H54 (cell line): ENCODE data around the gene STXBP2.
A peak's percentile ranks its signal among the peaks of the same experiment; 100 is the strongest.

Experiments
- DNase-seq: peaks from one replicate; pipeline ENCODE4 v3.0.0; 2011; ENCODE audit warnings: low spot score, mixed read lengths; ENCODE audit not compliant: insufficient read length
- FAIRE-seq: peaks from 3 replicates; lab custom pipeline; 2011; peaks lifted over from hg19 to GRCh38; lab: Jason Lieb, UNC
- POLR2A ChIP-seq: IDR thresholded peaks from 2 replicates; pipeline ENCODE4 v1.6.1; 2011; ENCODE audit warnings: low read depth, mild to moderate bottlenecking, low read length

STXBP2 gene

DNA sequence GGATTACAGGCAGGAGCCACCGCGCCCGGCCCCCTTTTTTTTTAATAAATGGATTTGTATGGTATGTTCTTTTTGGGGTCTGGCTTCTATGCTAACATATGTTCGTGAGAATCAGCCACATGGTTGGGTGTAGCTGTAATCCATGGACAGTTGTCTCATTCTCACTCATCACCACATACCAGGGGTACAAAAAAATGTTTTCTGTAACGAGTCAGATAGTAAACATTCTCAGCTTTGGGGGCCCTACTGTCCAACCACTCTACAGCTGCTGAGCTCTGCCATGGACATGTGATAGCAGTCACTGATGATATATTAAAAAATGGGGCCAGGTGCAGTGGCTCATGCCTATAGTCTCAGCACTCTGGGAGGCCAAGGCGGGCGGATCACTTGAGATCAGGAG is 26.8 kb downstream of the STXBP2 start:
- TF ChIP-seq POLR2A: no peak
- FAIRE-seq: no peak
- no peak for DNase-seq

DNA sequence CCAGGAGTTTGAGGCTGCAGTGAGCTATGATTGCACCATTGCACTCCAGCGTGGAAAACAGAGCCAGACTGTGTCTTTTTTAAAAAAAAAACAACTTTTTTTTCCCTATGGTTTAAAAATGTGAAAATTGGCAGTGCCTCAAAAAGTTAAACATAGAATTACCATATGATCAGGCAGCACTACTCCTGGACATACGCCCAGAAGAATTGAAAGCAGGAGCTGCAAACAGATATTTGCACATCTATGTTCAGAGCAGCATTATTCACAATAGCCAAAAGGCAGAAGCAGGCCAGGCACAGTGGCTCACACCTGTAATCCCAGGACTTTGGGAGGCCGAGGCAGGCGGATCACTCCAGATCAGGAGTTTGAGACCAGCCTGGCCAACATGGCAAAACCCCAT is 28.2 kb downstream of the STXBP2 start:
- TF ChIP-seq POLR2A: no peak
- no peak for DNase-seq
- no peak for FAIRE-seq

GRCh38 chr19:7668842-7669241 is 31.9 kb downstream of the STXBP2 start, which contains the start of gene RETN:
Gene RETN (plus strand): TSS chr19:7669049. CDS start chr19:7669327, 278 bp downstream.
- no peak for FAIRE-seq
- DNase-seq: no peak
- TF ChIP-seq POLR2A: no peak

- DNase-seq: no peak
- no peak for FAIRE-seq
- TF ChIP-seq POLR2A: no peak
Observed at GRCh38 chr19:7669641-7670040, 32.7 kb downstream of the STXBP2 start.

DNA sequence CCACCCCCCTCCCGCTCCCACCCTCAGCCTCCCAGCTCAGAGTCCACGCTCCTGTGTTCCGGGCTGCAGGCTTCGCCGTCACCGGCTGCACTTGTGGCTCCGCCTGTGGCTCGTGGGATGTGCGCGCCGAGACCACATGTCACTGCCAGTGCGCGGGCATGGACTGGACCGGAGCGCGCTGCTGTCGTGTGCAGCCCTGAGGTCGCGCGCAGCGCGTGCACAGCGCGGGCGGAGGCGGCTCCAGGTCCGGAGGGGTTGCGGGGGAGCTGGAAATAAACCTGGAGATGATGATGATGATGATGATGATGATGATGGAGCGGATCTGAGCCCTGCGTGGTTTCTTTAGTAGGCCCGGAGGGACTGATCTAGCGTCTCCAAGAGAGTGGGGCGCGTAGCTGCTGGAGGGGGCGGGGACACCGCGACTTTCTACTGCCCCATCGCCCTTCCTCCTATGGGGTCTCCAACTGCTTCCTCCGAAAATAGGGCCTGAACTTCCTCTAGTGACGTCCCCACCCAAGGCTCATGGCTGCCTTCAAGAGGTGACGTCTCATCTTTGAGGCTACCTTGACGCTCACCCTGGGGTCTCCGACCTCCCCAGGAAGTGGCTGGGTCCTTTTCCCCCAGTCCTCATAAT is 33.4 kb downstream of the STXBP2 start:
- TF ChIP-seq POLR2A: no peak
- FAIRE-seq: no peak
- no peak for DNase-seq

GRCh38 chr19:7670790-7671189 is 33.9 kb downstream of the STXBP2 start:
- TF ChIP-seq POLR2A: no peak
- no peak for DNase-seq
- FAIRE-seq: no peak

DNA sequence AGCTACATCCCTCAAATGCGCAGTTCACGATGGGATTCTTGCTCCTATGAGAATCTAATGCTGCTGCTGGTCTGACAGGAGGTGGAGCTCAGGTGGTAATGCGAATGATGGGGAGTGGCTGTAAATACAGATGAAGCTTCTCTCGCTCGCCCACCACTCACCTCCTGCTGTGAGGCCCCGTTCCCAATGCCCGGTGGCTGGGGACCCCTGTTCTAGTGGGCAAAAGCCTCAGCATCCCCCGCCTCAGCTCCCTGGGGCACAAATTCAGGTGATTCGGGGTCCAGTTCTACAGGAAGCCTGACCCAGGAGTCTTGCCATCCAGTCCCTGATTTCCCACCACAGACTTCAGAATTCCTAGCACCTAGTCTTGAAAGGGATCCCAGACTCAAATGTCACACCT is 35.6 kb downstream of the STXBP2 start:
- no peak for TF ChIP-seq POLR2A
- no peak for FAIRE-seq
- no peak for DNase-seq

GRCh38 chr19:7674010-7675005 is 37.4 kb downstream of the STXBP2 start:
- FAIRE-seq: no peak

DNA sequence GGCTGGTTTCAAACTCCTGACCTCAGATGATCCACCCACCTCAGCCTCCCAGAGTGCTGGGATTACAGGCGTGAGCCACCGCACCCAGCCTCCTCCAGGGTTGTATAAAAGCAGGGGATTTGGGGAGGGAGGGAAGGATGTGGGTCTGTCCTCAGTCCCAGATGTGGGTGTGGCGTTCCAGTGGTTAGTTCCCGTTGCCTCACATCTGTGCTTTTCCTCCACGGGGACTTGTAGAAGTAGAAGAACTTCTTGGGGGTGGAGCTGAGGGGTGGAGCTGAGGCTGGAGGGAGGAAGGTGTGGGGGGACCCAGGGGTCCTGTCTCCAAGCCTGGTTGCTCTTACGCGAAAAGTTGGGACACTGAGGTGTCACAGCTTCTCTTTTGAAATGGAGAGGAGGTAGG is 39.5 kb downstream of the STXBP2 start:
- TF ChIP-seq POLR2A: no peak
- DNase-seq: no peak
- FAIRE-seq: no peak

More at GRCh38 chr19:7674010-7675005, 37.4 kb downstream of the STXBP2 start:
- peak; percentile 83 for DNase-seq
- no peak for TF ChIP-seq POLR2A

GRCh38 chr19:7676854-7677253 is 39.9 kb downstream of the STXBP2 start, which contains the start of gene MCEMP1:
Gene MCEMP1 (plus strand): TSS chr19:7677090. CDS start chr19:7677121, 31 bp downstream.
- no peak for DNase-seq
- no peak for FAIRE-seq
- no peak for TF ChIP-seq POLR2A

DNA sequence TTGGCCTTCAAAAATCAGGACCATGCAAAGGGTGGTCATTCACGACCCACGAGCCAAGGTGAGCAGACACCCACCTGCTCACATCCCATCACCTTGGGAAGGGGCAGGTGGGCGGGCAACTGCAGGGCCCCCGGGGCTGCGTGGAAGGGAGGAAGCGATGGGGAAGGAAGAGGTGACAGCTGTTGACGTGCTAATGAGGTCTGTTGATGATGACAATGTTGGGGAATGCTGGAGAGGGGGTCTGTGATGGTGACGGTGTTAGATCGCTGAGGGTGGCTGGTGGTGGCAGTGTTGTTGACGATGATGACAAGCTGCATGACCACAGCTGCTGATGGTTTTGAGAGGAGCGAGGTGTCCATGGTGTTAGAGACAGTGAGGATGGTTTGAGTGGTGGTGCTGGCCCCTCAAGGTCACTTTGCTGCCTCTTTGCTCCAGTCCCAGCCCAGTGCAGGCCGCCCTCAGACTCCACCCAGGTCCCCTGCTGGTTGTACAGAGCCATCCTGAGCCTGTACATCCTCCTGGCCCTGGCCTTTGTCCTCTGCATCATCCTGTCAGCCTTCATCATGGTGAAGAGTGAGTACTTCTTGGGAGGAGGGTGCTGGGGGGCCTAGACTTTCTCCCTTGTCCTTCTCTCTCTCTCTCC is 40.9 kb downstream of the STXBP2 start:
- FAIRE-seq (no peak), DNase-seq (no peak)
- no peak; the same call in 1 of the 2 replicates for TF ChIP-seq POLR2A

GRCh38 chr19:7678971-7679751 is 42.3 kb downstream of the STXBP2 start:
- no peak for DNase-seq
- TF ChIP-seq POLR2A: no peak
- FAIRE-seq: no peak
